Mesothelial cell of epicardium (in vitro differentiated cells): ENCODE data around the gene ANKZF1. TPM values are rescaled to one million over a fixed set of nuclear protein-coding genes. Genes with fewer than 3 reads are reported as not detected.
A peak's percentile ranks its signal among the peaks of the same experiment; 100 is the strongest.
"Not testable (repeated sequence)": the region's sequence is repeated elsewhere in the genome, so short reads cannot be mapped to it uniquely, and the experiment has no call there.

ENCODE experiments used
- DNase-seq, 2 experiments: peaks; one replicate each; pipeline ENCODE4 v3.0.0; 2021; ENCODE audit warnings: low spot score in 2 of 2; ENCODE audit not compliant: unreplicated experiment in 2 of 2
- H3K27ac Mint-ChIP-seq: 2 replicates; pipeline ENCODE4 v1.8.0; 2021; ENCODE audit warnings: mixed read lengths
- H3K27me3 Mint-ChIP-seq: 2 replicates; pipeline ENCODE4 v1.8.0; 2021; ENCODE audit warnings: low read depth, mixed read lengths
- H3K36me3 Mint-ChIP-seq: 2 replicates; pipeline ENCODE4 v1.8.0; 2021; ENCODE audit warnings: mixed read lengths
- H3K4me1 Mint-ChIP-seq: 2 replicates; pipeline ENCODE4 v1.8.0; 2021; ENCODE audit warnings: mixed read lengths
- H3K4me3 Mint-ChIP-seq: 2 replicates; pipeline ENCODE4 v1.8.0; 2021; ENCODE audit warnings: mild to moderate bottlenecking, moderate library complexity, mixed read lengths
- H3K9me3 Mint-ChIP-seq: 2 replicates; pipeline ENCODE4 v1.8.0; 2021; ENCODE audit warnings: mixed read lengths
- CTCF ChIP-seq: fragments of 200-600 bp; sonication (generic); IDR thresholded peaks from one replicate; pipeline ENCODE4 v1.5.0; 2021; ENCODE audit warnings: antibody characterized with exemption; ENCODE audit not compliant: unreplicated experiment
- total RNA-seq: library from RNA; stranded (reverse); gene quantifications from 3 replicates; pipeline ENCODE4 v1.2.1, GENCODE V29; 2021

The ANKZF1 gene
- total RNA-seq, 1 donor from 2014 or later: 65.3 TPM

GRCh38 chr2:219252084-219252483 lies 22.5 kb downstream of the ANKZF1 start:
- Mint-ChIP-seq H3K4me3 (no peak overlapping the region), H3K27ac (no peak overlapping the region), H3K4me1 (peaks cover 28% of the 10 kb centered on the region), H3K36me3 (no peaks in the 10 kb centered on the region), H3K9me3 (no peaks in the 10 kb centered on the region), H3K27me3 (peaks cover 66% of the 10 kb centered on the region)
- DNase-seq: no peak
- no peak for TF ChIP-seq CTCF

GRCh38 chr2:219252570-219252899 lies 22.9 kb downstream of the ANKZF1 start:
- Mint-ChIP-seq H3K36me3 (no peaks in the 10 kb centered on the region), H3K9me3 (no peaks in the 10 kb centered on the region), H3K4me1 (peaks cover 28% of the 10 kb centered on the region), H3K4me3 (no peak overlapping the region), H3K27me3 (peaks cover 66% of the 10 kb centered on the region), H3K27ac (no peak overlapping the region)
- no peak for TF ChIP-seq CTCF
- no peak for DNase-seq

- Mint-ChIP-seq H3K4me1 (peaks cover 28% of the 10 kb centered on the region), H3K36me3 (no peaks in the 10 kb centered on the region), H3K4me3 (peak within 1 kb of the TSS; percentile 57), H3K9me3 (no peaks in the 10 kb centered on the region), H3K27me3 (peaks cover 67% of the 10 kb centered on the region), H3K27ac (no peak within 1 kb of the TSS)
- DNase-seq: no peak
- TF ChIP-seq CTCF: no peak
These were observed 23.5 kb downstream of the ANKZF1 start, which contains the start of gene TUBA4B for GRCh38 chr2:219252900-219253752. TSS of gene TUBA4B (plus strand) at chr2:219253243. CDS start at chr2:219253408, 165 bp downstream.

- Mint-ChIP-seq H3K27me3 (peaks cover 75% of the 10 kb centered on the region), H3K9me3 (no peaks in the 10 kb centered on the region), H3K4me3 (peak within 1 kb of the TSS; percentile 57), H3K27ac (no peak within 1 kb of the TSS), H3K4me1 (peaks cover 25% of the 10 kb centered on the region), H3K36me3 (no peaks in the 10 kb centered on the region)
- TF ChIP-seq CTCF: no peak
- peak in 1 of 2 experiments; percentile 58 for DNase-seq
These were observed 24.4 kb downstream of the ANKZF1 start, which contains the start of gene TUBA4A for GRCh38 chr2:219253753-219254589. TSS of gene TUBA4A (minus strand) at chr2:219253918. CDS start at chr2:219253858, 60 bp downstream.

GRCh38 chr2:219254590-219255201 lies 25.1 kb downstream of the ANKZF1 start:
- H3K27ac Mint-ChIP-seq: no peak overlapping the region
- H3K27me3 Mint-ChIP-seq: peaks cover 80% of the 10 kb centered on the region
- no peak for DNase-seq
- peaks cover 17% of the 10 kb centered on the region for H3K4me1 Mint-ChIP-seq
- no peak for TF ChIP-seq CTCF
- peak overlapping the region; percentile 50 for H3K4me3 Mint-ChIP-seq
- no peaks in the 10 kb centered on the region for H3K36me3 Mint-ChIP-seq
- H3K9me3 Mint-ChIP-seq: no peaks in the 10 kb centered on the region

GRCh38 chr2:219258942-219259341 lies 29.3 kb downstream of the ANKZF1 start:
- H3K27me3 Mint-ChIP-seq: peaks cover 72% of the 10 kb centered on the region
- H3K36me3 Mint-ChIP-seq, H3K4me1 Mint-ChIP-seq, H3K27ac Mint-ChIP-seq, H3K4me3 Mint-ChIP-seq, DNase-seq, H3K9me3 Mint-ChIP-seq: not testable (repeated sequence)
